GM21723 (cell line): ENCODE data around the gene GPR139.

ENCODE experiments used
- ATAC-seq: cut with Tn5 transposase; IDR thresholded peaks from one replicate; pipeline ENCODE4 v1.9.1; 2021; ENCODE audit warnings: mild to moderate bottlenecking, moderate library complexity; ENCODE audit not compliant: unreplicated experiment

Gene GPR139

DNA sequence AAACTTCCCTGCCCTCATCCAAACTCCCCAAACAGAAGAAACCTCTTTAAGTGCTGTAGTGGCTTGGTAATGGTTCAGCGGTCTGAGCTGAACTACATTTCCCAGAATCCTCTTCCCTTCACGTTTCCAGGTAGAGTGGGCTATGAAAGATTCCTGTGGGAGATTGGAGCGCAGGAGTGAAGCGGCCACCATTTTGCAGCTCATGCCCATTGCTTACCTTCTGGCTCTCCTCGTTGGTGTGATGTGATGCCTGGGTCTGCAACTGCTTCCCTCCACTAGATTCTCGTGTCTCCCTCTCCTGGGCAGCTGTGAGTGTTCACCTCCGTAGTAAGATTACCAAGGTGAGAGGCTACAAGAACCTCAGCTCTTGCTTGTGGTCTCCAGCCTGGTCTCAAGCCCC is 82.1 kb downstream of the GPR139 start:
- no peak for ATAC-seq

DNA sequence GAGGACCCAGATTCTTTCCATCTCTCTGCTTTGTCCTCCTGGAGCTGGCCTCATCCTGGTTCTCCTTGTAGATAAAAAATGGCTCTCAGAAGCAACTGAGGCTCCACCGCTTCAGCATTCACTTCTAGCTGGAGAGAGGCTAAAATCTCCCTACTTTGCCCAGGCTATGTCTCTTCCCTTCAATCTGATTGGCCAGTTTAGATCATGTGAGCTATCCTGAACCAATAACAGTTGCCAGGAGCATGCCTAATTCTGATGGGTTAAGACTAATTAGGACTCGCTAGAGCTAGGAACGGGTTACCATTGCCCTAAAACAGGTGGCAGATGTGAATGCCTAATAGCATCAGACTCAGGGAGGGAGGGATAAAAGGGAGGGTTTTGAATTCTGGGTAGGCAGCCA is 89.6 kb downstream of the GPR139 start:
- no peak for ATAC-seq
